Measurements from ENCODE around the gene KAT5. TPM values are rescaled to one million over a fixed set of nuclear protein-coding genes. Genes with fewer than 3 reads are reported as not detected.
A peak's percentile ranks its signal among the peaks of the same experiment; 100 is the strongest.

The KAT5 gene
- total and polyA plus RNA-seq, 2 of the 13 experiments (the other 11 are each of a cell fraction or from before 2014, with no cell fraction given), result 35.2 to 48.3 TPM

DNA sequence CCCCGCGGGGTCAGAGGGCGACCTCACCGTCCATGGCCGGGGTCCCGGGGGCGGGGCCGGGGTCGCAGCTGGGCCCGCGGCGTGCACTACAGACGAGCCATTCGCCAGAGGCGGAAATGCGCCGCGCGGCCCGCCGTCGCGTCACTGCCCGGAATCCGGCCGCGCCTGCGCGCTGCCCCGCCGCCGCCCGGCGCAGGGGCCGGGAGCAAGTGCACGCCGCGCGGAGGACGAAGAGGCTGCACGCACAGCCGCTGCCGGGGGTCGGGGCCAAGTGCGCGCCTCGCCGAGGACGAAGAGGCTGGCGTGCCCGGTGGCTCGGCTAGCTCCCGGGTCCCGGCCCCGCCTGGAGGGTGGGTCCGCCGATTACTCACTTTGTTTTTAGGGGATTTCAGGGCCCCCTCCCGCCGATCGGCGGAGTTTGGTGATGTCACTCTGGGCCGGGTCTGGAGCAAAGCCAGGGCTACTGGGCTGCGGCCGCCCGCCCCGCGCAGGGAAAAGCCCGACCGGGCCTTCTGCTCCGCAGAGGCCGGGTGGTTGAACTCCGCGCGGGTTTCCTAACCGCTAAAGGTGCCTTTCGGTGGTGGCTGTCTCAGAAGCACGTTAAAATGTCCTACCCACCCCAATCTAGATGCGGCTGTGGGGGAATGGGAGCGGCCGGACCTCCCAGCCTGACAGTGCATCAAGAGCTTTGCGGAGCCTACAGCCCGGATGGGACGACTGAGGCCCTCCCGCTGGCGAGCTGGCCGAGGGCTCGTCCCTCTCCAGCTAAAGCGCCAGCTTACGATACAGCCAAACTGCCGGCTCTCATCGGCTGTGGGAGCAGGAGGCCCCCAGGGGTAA is 49.0 kb upstream of the KAT5 start, which contains the start of gene RELA (continued):
- TF ChIP-seq LCORL (IDR thresholded peaks at IDR 0.05), result no peak
- TF ChIP-seq LCORL (CRISPR knock-in tag; IDR thresholded peaks at IDR 0.05), result peak; percentile 70
- no peak for TF ChIP-seq NR3C1 (CRISPR knock-in tag; IDR thresholded peaks at IDR 0.05)
- no peak for TF ChIP-seq ZNF768 (CRISPR knock-in tag; IDR thresholded peaks at IDR 0.05)
- TF ChIP-seq ARHGAP35 (CRISPR knock-in tag; IDR thresholded peaks at IDR 0.05; ENCODE audit: borderline replicate concordance), result no peak
- TF ChIP-seq ZNF510 (CRISPR knock-in tag; IDR thresholded peaks at IDR 0.05; ENCODE audit: low read depth), result no peak; the same call in 1 of the 2 replicates
- TF ChIP-seq, protein P1, sequence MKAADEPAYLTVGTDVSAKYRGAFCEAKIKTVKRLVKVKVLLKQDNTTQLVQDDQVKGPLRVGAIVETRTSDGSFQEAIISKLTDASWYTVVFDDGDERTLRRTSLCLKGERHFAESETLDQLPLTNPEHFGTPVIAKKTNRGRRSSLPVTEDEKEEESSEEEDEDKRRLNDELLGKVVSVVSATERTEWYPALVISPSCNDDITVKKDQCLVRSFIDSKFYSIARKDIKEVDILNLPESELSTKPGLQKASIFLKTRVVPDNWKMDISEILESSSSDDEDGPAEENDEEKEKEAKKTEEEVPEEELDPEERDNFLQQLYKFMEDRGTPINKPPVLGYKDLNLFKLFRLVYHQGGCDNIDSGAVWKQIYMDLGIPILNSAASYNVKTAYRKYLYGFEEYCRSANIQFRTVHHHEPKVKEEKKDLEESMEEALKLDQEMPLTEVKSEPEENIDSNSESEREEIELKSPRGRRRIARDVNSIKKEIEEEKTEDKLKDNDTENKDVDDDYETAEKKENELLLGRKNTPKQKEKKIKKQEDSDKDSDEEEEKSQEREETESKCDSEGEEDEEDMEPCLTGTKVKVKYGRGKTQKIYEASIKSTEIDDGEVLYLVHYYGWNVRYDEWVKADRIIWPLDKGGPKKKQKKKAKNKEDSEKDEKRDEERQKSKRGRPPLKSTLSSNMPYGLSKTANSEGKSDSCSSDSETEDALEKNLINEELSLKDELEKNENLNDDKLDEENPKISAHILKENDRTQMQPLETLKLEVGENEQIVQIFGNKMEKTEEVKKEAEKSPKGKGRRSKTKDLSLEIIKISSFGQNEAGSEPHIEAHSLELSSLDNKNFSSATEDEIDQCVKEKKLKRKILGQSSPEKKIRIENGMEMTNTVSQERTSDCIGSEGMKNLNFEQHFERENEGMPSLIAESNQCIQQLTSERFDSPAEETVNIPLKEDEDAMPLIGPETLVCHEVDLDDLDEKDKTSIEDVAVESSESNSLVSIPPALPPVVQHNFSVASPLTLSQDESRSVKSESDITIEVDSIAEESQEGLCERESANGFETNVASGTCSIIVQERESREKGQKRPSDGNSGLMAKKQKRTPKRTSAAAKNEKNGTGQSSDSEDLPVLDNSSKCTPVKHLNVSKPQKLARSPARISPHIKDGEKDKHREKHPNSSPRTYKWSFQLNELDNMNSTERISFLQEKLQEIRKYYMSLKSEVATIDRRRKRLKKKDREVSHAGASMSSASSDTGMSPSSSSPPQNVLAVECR (CRISPR knock-in tag; IDR thresholded peaks at IDR 0.05; ENCODE audit: borderline replicate concordance), result no peak; the same call in 1 of the 2 replicates
- peak; percentile 81 for TF ChIP-seq SAP130 (CRISPR knock-in tag; IDR thresholded peaks at IDR 0.05; ENCODE audit: low read depth)
- TF ChIP-seq, protein P2, sequence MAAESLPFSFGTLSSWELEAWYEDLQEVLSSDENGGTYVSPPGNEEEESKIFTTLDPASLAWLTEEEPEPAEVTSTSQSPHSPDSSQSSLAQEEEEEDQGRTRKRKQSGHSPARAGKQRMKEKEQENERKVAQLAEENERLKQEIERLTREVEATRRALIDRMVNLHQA (CRISPR knock-in tag; IDR thresholded peaks at IDR 0.05), result no peak
- peak; percentile 73 for TF ChIP-seq ZNF563 (CRISPR knock-in tag; IDR thresholded peaks at IDR 0.05)
- no peak for TF ChIP-seq ZNF615 (CRISPR knock-in tag; IDR thresholded peaks at IDR 0.05; ENCODE audit: borderline replicate concordance)
- no peak for TF ChIP-seq ZNF44 (CRISPR knock-in tag; IDR thresholded peaks at IDR 0.05)
- TF ChIP-seq, protein P3, sequence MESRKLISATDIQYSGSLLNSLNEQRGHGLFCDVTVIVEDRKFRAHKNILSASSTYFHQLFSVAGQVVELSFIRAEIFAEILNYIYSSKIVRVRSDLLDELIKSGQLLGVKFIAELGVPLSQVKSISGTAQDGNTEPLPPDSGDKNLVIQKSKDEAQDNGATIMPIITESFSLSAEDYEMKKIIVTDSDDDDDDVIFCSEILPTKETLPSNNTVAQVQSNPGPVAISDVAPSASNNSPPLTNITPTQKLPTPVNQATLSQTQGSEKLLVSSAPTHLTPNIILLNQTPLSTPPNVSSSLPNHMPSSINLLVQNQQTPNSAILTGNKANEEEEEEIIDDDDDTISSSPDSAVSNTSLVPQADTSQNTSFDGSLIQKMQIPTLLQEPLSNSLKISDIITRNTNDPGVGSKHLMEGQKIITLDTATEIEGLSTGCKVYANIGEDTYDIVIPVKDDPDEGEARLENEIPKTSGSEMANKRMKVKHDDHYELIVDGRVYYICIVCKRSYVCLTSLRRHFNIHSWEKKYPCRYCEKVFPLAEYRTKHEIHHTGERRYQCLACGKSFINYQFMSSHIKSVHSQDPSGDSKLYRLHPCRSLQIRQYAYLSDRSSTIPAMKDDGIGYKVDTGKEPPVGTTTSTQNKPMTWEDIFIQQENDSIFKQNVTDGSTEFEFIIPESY (CRISPR knock-in tag; IDR thresholded peaks at IDR 0.05), result no peak
- TF ChIP-seq ZNF17 (CRISPR knock-in tag; IDR thresholded peaks at IDR 0.05), result no peak
- peak; percentile 67; the same call in 1 of the 2 replicates for TF ChIP-seq ZSCAN21 (CRISPR knock-in tag; IDR thresholded peaks at IDR 0.05; ENCODE audit: borderline replicate concordance)
- TF ChIP-seq, protein P4, sequence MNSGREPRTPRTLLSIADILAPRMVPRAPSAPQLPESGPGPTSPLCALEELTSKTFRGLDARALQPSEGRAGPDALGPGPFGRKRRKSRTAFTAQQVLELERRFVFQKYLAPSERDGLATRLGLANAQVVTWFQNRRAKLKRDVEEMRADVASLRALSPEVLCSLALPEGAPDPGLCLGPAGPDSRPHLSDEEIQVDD (CRISPR knock-in tag; IDR thresholded peaks at IDR 0.05; ENCODE audit: borderline replicate concordance), result no peak
- TF ChIP-seq ZSCAN29 (CRISPR knock-in tag; conservative IDR thresholded peaks at IDR 0.05), result 0 out of 2 replicates have a peak, but pooled peaks have one; percentile 23
- no peak for TF ChIP-seq ZNF264 (CRISPR knock-in tag; IDR thresholded peaks at IDR 0.05)
- TF ChIP-seq, protein P5, sequence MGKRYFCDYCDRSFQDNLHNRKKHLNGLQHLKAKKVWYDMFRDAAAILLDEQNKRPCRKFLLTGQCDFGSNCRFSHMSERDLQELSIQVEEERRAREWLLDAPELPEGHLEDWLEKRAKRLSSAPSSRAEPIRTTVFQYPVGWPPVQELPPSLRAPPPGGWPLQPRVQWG (CRISPR knock-in tag; IDR thresholded peaks at IDR 0.05; ENCODE audit: borderline replicate concordance, low read depth), result no peak
- TF ChIP-seq, protein P6, sequence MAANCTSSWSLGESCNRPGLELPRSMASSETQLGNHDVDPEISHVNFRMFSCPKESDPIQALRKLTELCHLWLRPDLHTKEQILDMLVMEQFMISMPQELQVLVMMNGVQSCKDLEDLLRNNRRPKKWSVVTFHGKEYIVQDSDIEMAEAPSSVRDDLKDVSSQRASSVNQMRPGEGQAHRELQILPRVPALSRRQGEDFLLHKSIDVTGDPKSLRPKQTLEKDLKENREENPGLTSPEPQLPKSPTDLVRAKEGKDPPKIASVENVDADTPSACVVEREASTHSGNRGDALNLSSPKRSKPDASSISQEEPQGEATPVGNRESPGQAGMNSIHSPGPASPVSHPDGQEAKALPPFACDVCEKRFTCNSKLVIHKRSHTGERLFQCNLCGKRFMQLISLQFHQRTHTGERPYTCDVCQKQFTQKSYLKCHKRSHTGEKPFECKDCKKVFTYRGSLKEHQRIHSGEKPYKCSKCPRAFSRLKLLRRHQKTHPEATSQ (CRISPR knock-in tag; IDR thresholded peaks at IDR 0.05; ENCODE audit: borderline replicate concordance), result no peak
